A673 (cell line): Measurements from ENCODE around the gene RAB32. TPM values are rescaled to one million over a fixed set of nuclear protein-coding genes. Genes with fewer than 3 reads are reported as not detected.
A peak's percentile ranks its signal among the peaks of the same experiment; 100 is the strongest.

Experiments used
- Bru-seq: library from RNA; stranded (reverse); fragments of 400-500 nt; gene quantifications from one replicate; lab custom pipeline; 2021; lab: Mats Ljungman, UMichigan
- BruChase-seq, 2 experiments: library from RNA; stranded (reverse); fragments of 400-500 nt; gene quantifications; one replicate each; lab custom pipeline; 2021; lab: Mats Ljungman, UMichigan
- BruUV-seq: library from RNA; stranded (reverse); fragments of 400-500 nt; replicated peaks from 2 replicates; lab custom pipeline; 2021; lab: Mats Ljungman, UMichigan
- CTCF ChIA-PET: fragments of 300-600 bp; sonication (Branson Sonifier 250); formaldehyde crosslinking; loops from one replicate; lab custom pipeline; 2022; ENCODE audit warnings: antibody characterized with exemption; lab: Charles Lee
- POLR2A ChIA-PET: fragments of 300-600 bp; sonication (Branson Sonifier 250); formaldehyde crosslinking; loops from one replicate; lab custom pipeline; 2022; ENCODE audit warnings: antibody characterized with exemption; ENCODE audit not compliant: low non-redundant PET; lab: Charles Lee
- DNase-seq: peaks from one replicate; pipeline ENCODE4 v3.0.0-alpha.2; 2015; ENCODE audit warnings: low spot score
- H3K27ac ChIP-seq: fragments of 200-600 bp; sonication (generic); 2 replicates; pipeline ENCODE4 v1.5.1; 2016; ENCODE audit warnings: mixed run types, low read depth, mild to moderate bottlenecking, mixed read lengths, antibody characterized with exemption, low read length; ENCODE audit not compliant: poor library complexity, severe bottlenecking
- H3K27me3 ChIP-seq: fragments of 200-600 bp; sonication (generic); replicated peaks from 2 replicates; pipeline ENCODE4 v1.6.1; 2017; ENCODE audit warnings: mixed run types, low read depth, mild to moderate bottlenecking, mixed read lengths, antibody characterized with exemption, low read length; ENCODE audit not compliant: insufficient read depth, poor library complexity
- H3K36me3 ChIP-seq: fragments of 200-600 bp; sonication (generic); 2 replicates; pipeline ENCODE4 v1.6.1; 2016; ENCODE audit warnings: mixed run types, mild to moderate bottlenecking, mixed read lengths, antibody characterized with exemption, low read length; ENCODE audit not compliant: insufficient read depth, poor library complexity, severe bottlenecking
- H3K4me1 ChIP-seq: fragments of 200-600 bp; sonication (generic); 2 replicates; pipeline ENCODE4 v1.6.1; 2017; ENCODE audit warnings: mixed run types, mild to moderate bottlenecking, mixed read lengths, antibody characterized with exemption, low read length; ENCODE audit not compliant: insufficient read depth, poor library complexity, severe bottlenecking
- H3K4me3 ChIP-seq: fragments of 200-600 bp; sonication (generic); 2 replicates; pipeline ENCODE4 v1.5.1; 2016; ENCODE audit warnings: low read depth, mixed run types, mild to moderate bottlenecking, mixed read lengths, low read length; ENCODE audit not compliant: poor library complexity, severe bottlenecking
- H3K9me3 ChIP-seq: fragments of 200-600 bp; sonication (generic); 2 replicates; pipeline ENCODE4 v1.6.1; 2016; ENCODE audit warnings: mixed run types, low read depth, mild to moderate bottlenecking, mixed read lengths, antibody characterized with exemption, low read length; ENCODE audit not compliant: poor library complexity, severe bottlenecking
- EZH2 ChIP-seq: fragments of 200-600 bp; sonication (generic); IDR thresholded peaks from 2 replicates; pipeline ENCODE4 v1.6.1; 2017; ENCODE audit warnings: borderline replicate concordance, low read depth, mild to moderate bottlenecking, mixed read lengths, antibody characterized with exemption, low read length; ENCODE audit not compliant: poor library complexity, severe bottlenecking
- intact Hi-C: fragments of 100-400 bp; cut with micrococcal nuclease; formaldehyde crosslinking; loops from one replicate; pipeline ENCODE4 v1.10.0; 2022; ENCODE audit not compliant: unreplicated experiment
- long read RNA-seq: library from polyadenylated mRNA; stranded (forward); transcript quantifications from one replicate; pipeline ENCODE4 v2.0.0, GENCODE V29; 2022
- total RNA-seq: library from RNA; stranded (reverse); gene quantifications from 2 replicates; pipeline ENCODE4 v1.2.3, GENCODE V29; 2021
- TF ChIP-seq, protein P1 (sequence below): fragments of 300-800, 200-600 bp; sonication (generic); conservative IDR thresholded peaks from 2 replicates; pipeline ENCODE4 v1.5.1; 2017; ENCODE audit warnings: low read depth, mild to moderate bottlenecking, antibody characterized with exemption, low read length, moderate library complexity, mixed read lengths

Gene RAB32
- total RNA-seq (2.0 and 2.6 TPM in 2 replicates), Bru-seq, nascent RNA (percentile 40 among the genes with signal in this experiment), BruChase-seq, experiment 1, labeled RNA remaining after a 2-hour chase (percentile 27 among the genes with signal in this experiment), BruChase-seq, experiment 2, labeled RNA remaining after a 6-hour chase (percentile 28 among the genes with signal in this experiment)
- long read RNA-seq, transcript RAB32-201 (3 exons, 1,217 nt): major isoform, 9 of 9 reads
- long read RNA-seq, partial matches to known transcripts: 0 of 9 reads
- long read RNA-seq, other reads (novel, unspliced or antisense): 0 of 9 reads

DNA sequence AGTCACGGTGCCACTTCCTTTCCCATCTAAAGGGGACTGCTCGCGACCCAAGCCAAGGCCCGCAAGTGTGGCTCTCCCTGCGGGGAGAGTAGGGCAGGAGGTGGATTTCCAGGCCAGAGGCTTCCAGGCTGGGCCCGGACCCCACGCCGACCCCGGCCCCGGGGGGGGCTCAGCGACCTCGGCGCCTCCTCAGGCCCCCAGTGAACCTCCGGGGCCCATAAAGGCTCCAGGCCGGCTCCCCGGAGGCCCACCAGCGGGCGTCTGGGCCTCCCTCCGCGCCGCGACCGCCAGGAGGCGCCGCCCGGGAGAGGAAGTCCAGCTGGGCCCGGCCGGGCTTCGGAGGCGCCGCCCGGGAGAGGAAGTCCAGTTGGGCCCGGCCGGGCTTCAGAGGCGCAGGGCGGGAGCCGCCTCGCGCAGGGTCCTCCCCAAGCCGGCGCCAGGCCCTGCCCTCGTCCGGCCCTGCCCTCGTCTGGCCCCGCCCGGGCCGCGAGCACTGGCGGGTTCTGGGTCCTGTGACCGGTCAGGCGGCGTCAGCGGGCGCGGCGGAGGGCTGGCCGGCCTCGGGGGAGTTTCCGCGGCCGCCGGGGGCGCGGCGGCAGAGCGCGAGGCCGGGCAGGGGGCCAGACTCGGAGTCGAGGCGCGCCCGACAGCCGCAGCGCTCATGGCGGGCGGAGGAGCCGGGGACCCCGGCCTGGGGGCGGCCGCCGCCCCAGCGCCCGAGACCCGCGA is at the start of gene RAB32:
RAB32 (plus strand) TSS at position 623 of the 729 bp plus-strand sequence; CDS start at position 662, 39 bp downstream.
- TF ChIP-seq, protein P1, sequence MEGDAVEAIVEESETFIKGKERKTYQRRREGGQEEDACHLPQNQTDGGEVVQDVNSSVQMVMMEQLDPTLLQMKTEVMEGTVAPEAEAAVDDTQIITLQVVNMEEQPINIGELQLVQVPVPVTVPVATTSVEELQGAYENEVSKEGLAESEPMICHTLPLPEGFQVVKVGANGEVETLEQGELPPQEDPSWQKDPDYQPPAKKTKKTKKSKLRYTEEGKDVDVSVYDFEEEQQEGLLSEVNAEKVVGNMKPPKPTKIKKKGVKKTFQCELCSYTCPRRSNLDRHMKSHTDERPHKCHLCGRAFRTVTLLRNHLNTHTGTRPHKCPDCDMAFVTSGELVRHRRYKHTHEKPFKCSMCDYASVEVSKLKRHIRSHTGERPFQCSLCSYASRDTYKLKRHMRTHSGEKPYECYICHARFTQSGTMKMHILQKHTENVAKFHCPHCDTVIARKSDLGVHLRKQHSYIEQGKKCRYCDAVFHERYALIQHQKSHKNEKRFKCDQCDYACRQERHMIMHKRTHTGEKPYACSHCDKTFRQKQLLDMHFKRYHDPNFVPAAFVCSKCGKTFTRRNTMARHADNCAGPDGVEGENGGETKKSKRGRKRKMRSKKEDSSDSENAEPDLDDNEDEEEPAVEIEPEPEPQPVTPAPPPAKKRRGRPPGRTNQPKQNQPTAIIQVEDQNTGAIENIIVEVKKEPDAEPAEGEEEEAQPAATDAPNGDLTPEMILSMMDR: peak; percentile 48
- no peak for TF ChIP-seq EZH2
- Histone ChIP-seq H3K36me3 (no peaks in the 10 kb centered on the region), H3K4me1 (no peaks in the 10 kb centered on the region), H3K4me3 (peak within 1 kb of the TSS; percentile 35), H3K9me3 (no peaks in the 10 kb centered on the region), H3K27ac (no peak within 1 kb of the TSS), H3K27me3 (no peaks in the 10 kb centered on the region)
- intact Hi-C loops: loop anchor here (5.0 kb wide), 1 partner anchor 159 kb away; no protein-coding TSS in a partner anchor
- DNase-seq: peak; percentile 40
- no TSS peak for BruUV-seq
- ChIA-PET CTCF (no interaction called here), POLR2A (interaction anchor here (0.7 kb wide), 1 partner anchor 99 kb away, joined by 3 read pairs; no protein-coding TSS in a partner anchor)

DNA sequence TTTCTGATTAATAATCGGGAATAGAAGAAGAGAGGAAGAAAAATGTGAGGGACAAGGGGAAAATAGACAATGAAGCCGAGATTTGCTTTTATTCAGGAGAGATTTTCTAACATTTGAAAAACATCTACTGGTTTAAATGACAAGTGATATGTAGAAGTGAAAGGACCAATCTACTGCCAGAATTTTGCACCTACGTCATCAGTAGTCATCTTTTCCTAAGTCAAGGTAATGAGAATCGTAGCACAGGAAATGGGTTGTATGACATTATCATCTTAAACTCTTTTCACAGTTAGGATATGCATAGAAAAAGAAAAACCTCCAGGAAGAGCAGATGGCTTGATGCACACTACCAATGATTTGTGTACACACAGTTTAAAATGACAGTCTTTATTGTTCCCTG is 45.3 kb upstream of the RAB32 start:
- H3K4me1 ChIP-seq: no peaks in the 10 kb centered on the region
- ChIA-PET CTCF (no interaction called here), POLR2A (no interaction called here)
- TF ChIP-seq EZH2: no peak
- TF ChIP-seq, protein P1: no peak
- no peaks in the 10 kb centered on the region for H3K36me3 ChIP-seq
- DNase-seq: no peak
- no peak overlapping the region for H3K4me3 ChIP-seq
- no peaks in the 10 kb centered on the region for H3K9me3 ChIP-seq
- H3K27me3 ChIP-seq: no peaks in the 10 kb centered on the region
- BruUV-seq: no TSS peak
- no peak overlapping the region for H3K27ac ChIP-seq
- intact Hi-C loops: no loop called here

DNA sequence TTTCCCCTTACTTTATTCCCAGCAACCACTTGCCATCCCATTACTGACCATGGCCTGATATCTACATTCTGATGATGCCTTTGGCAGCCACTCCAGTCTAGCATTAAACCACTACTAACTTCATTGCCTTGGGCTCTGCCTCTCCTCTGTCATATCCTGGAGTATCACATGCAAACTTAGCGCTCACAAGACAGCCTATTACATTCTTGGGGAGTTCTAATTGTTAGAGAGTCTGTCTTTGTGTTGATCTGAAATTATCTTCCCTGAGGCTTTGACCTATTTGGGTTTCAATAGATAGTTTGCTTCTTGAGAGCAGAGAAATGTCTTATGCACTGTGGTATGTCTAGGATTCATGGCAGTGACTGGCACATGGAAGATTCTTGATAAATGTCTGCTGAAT is 40.5 kb upstream of the RAB32 start:
- H3K4me1 ChIP-seq: no peaks in the 10 kb centered on the region
- BruUV-seq: no TSS peak
- no peak overlapping the region for H3K4me3 ChIP-seq
- H3K36me3 ChIP-seq: no peaks in the 10 kb centered on the region
- H3K9me3 ChIP-seq: no peaks in the 10 kb centered on the region
- TF ChIP-seq, protein P1: no peak
- no peak for TF ChIP-seq EZH2
- no peaks in the 10 kb centered on the region for H3K27me3 ChIP-seq
- DNase-seq: no peak
- H3K27ac ChIP-seq: no peak overlapping the region
- ChIA-PET POLR2A (no interaction called here), CTCF (no interaction called here)
- intact Hi-C loops: no loop called here
